A204.1 (cell line): ENCODE results near the gene POLR3G.

Source experiments
- FAIRE-seq: peaks from 2 replicates; lab custom pipeline; 2012; peaks lifted over from hg19 to GRCh38; lab: Jason Lieb, UNC

The POLR3G gene, protein sequence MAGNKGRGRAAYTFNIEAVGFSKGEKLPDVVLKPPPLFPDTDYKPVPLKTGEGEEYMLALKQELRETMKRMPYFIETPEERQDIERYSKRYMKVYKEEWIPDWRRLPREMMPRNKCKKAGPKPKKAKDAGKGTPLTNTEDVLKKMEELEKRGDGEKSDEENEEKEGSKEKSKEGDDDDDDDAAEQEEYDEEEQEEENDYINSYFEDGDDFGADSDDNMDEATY

GRCh38 chr5:90474235-90475107, at the start of gene POLR3G, which contains the start of gene MBLAC2:
POLR3G (plus strand) TSS chr5:90474864; CDS start chr5:90485568, 10,704 bp downstream.
MBLAC2 (minus strand) TSS chr5:90474771; CDS start chr5:90474292, 479 bp downstream.
- FAIRE-seq = no peak

DNA sequence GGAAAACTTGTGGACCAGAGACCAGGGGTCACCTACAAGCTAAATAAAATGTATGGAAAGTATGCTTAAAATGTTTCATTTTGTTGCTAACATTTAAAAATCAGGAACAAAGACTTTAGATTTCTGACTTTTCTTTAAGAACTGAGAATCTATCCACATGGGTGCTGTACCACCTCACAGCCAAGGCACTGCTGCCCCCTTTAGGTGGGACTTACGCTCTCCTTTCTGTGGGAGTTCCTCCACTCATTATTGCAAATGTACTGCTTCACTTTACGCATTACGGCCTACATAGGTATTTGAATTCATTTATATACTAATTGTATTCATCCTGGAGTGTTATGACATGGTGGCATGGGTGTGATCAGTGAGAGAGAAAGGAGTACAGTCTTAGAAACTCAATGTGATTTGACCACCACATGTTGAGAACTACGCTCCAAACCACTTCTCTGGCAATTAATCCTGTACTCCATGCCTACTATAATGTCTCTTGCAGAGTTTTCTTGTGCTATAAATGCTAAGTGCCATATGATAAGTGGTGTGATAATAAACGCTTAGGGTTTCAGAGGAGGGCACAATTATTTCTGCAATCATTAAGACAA, 40.4 kb upstream of the POLR3G start:
- FAIRE-seq = peak; percentile 47

- FAIRE-seq = no peak
Observed at GRCh38 chr5:90437663-90438062, 37.0 kb upstream of the POLR3G start.

DNA sequence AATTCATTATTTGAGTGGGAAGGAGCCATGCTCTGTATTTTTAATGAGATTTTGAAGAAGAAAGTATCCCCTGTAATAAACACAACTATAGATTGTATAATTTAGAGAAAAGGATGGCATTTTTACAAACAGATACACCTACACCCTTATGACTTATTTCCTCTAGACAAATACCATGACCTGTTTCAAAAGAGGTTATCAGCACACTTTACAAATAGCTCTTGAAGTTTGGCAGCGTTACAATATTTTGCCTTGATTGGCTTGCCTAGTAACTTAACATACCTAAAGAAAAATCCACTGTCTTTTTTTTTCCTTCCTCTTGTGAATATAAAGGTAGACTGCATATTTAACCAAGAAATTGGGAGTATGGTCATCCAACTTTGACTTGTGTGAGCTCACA, 36.6 kb upstream of the POLR3G start:
- FAIRE-seq = no peak

- FAIRE-seq = no peak
Observed at GRCh38 chr5:90440644-90441043, 34.0 kb upstream of the POLR3G start.

- FAIRE-seq = no peak
Observed at GRCh38 chr5:90446961-90447360, 27.7 kb upstream of the POLR3G start.

GRCh38 chr5:90461288-90461687, 13.4 kb upstream of the POLR3G start:
- no peak for FAIRE-seq

DNA sequence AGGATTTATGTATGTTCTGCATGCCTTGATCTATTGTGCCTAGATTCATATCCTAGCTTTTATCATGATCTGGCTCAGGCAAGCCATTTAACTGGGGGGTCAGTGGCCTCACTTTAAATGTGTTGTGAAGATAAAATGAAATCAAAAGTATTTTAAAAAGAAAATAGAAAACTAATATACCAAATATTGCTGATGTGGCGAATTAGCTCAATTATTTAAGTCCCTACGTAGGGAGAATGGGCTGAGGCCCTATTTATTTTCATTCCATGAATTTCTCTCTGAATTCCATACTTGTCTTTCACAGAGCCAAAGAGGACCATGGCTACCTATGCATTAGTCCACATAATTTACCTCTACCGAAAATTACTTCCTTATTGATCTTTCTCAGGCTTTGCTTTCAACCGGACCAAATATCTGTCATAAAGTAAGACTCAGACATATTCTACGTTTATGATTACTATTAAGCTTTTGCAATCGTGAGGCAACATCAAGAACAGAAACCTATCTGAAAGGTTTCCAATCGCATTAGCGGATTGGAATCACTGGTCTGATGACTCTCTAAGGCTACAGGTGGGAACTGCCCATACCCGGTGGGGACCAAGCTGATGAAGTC, 1.8 kb upstream of the POLR3G start:
- no peak for FAIRE-seq

GRCh38 chr5:90473396-90474234, 1.0 kb upstream of the POLR3G start:
- no peak for FAIRE-seq

DNA sequence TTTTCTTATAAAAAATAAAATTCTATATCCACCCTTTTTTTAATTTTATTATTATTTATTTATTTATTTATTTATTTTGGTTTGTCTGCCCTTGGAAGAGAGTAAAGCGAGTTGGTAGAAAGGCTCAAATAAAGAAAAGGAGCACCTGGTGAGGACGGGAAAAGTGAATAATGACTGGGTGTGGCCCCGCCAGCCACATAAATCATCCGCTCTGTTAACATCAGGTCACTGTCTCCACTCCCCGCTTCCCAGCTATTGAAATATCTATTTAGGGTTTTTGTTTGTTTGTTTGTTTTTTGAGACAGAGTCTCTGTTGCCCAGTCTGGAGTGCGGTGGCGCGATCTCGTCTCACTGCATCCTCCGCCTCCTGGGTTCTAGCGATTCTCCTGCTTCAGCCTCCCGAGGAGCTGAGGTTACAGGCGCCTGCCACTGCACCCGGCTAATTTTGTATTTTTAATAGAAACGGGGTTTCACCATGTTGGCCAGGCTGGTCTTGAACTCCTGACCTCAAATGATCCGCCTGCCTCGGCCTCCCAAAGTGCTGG, 844 bp downstream of the POLR3G start:
- no peak for FAIRE-seq

GRCh38 chr5:90476391-90476790, 1.7 kb downstream of the POLR3G start:
- FAIRE-seq = no peak

GRCh38 chr5:90477073-90477472, 2.4 kb downstream of the POLR3G start:
- FAIRE-seq = no peak

DNA sequence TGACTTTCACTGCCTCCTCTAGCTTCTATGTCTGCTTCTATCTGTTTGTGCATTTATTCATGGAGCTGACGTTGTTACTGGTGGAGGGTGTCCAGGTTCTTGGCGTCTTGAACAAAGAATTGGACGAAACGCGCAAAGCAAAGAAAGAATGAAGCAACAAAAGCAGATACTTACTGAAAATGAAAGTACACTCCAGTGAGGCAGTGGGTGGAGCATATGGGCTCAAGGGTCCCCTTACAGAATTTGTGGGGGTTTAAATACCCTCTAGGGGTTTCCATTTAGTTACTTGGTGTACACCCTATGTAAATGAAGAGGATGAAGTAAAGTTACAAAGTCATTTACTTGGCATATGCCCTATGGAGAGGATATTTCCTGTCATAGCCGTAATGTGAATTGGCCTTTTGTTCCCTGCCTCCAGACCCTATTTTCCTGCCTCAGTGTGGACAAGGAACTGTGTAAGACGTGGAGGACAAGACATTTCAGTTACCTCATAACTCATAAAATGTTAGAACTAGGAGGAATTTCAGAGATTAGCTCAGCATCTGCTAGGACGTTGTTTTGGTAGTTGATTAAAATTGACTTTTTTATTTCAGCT, 3.1 kb downstream of the POLR3G start:
- FAIRE-seq = no peak

GRCh38 chr5:90479611-90480385, 5.1 kb downstream of the POLR3G start:
- FAIRE-seq = no peak

DNA sequence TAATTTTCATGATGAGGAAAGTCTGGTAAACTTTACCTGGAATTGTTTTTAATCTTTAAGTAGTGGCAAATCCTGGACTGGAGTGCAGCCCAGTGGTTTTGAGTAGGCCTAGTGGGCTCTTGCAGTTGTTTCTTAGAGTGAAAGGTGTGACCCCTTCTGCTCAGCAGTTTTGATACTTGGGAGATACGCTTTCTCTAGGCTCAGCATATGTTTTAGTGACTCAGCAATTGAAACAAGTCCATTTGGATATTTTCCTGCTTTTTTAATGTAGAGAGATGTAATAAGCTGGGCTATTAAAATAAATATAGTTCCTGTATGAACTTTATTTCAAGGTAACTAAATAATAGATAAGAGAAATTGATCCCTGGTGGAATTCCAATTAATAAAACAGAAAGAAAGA, 6.0 kb downstream of the POLR3G start:
- no peak for FAIRE-seq

DNA sequence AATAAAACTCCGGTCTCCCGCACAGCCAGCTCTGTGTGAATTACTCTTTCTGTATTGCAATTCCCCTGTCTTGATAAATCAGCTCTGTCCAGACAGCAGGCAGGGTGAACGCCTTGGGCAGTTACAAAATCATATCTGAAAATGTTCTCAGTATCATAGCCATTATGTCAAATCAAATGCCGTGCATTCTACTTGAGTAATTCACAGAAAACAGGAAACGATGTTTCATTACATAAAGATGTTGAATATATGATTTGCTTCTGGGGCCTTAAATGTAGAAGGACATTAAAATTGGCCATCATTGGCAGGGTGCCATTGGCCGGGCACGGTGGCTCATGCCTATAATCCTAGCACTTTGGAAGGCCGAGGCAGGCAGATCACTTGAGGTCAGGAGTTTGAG, 8.5 kb downstream of the POLR3G start:
- no peak for FAIRE-seq

GRCh38 chr5:90484540-90484939, 9.9 kb downstream of the POLR3G start:
- no peak for FAIRE-seq

DNA sequence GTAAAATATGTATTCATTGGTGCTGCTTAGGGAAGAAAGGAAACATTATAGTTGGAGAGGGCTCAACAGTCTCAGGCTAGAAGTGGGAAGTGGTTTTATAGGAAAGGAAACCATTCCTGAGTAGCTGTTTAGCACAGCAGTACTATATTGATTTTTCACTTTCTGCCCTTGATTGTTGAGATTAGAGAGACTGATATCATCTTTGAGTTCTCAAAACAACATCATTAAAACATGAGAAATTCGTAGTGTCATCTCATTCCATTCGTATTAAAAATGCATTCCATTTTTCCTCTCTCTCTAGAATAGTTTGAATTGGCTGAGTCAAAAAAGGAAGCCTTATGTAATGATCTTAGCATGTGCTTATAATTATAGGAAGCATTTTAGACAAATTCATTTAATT, 14.1 kb downstream of the POLR3G start:
- FAIRE-seq = no peak

DNA sequence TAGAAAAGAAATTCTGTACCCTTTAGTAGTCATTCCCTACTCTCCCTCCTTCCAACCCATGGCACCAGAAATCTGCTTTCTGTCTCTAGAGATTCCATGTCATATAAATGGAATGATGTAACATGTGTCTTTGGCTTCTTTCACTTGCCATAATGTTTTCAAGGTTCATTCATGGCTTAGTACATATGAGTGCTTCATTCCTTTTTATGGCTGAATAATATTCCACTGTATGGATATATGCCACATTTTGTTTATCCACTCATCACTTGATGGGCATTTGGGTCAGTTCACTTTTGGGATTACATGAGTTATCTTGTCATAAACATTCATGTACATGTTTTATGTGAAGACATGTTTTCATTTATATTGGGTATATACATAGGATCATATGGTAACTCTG, 19.4 kb downstream of the POLR3G start:
- FAIRE-seq = no peak

DNA sequence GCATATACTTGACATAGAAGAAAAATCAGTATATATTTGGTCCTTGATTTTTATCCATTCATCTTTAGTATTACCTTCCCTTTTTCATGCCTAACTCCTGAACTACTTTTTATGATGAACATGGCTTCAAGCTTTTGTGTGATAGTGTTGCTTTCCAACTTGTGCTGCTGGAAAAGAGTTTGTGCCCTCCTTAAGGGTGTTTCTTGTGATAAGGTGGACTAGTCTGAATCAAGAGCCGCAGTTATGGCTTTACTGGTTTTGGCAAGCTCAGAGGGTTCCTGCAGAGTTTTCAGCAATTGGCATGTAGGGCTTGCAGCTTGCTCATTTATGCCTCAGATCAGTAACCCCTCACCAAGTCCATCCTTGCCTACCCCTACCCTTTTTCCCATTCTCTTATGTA, 20.5 kb downstream of the POLR3G start:
- FAIRE-seq = no peak
